T follicular helper cell (primary cell): Measurements from ENCODE around the gene ZNF827.

Experiments
- DNase-seq: peaks from one replicate; pipeline ENCODE4 v3.0.0-alpha.2; 2020; ENCODE audit warnings: low read depth
- total RNA-seq, 2 experiments: gene quantifications; one replicate each; lab custom pipeline; 2026; lab: John Stamatoyannopoulos, UW

Gene ZNF827
- total RNA-seq: 18.5 to 39.7 reads per million in 2 experiments

- DNase-seq: peak; percentile 49
Observed at GRCh38 chr4:145938618-145939440, at the start of gene ZNF827. Gene ZNF827, minus strand, starts transcription at chr4:145938823. Its CDS starts 416 bp downstream, at chr4:145938407.

GRCh38 chr4:145984563-145984962 lies 45.9 kb upstream of the ZNF827 start:
- DNase-seq: no peak

GRCh38 chr4:145982791-145983190 lies 44.2 kb upstream of the ZNF827 start:
- no peak for DNase-seq

GRCh38 chr4:145979160-145979559 lies 40.5 kb upstream of the ZNF827 start:
- DNase-seq: no peak

GRCh38 chr4:145976680-145977079 lies 38.1 kb upstream of the ZNF827 start:
- DNase-seq: no peak

GRCh38 chr4:145960012-145960411 lies 21.4 kb upstream of the ZNF827 start:
- DNase-seq: no peak

GRCh38 chr4:145957302-145957701 lies 18.7 kb upstream of the ZNF827 start:
- DNase-seq: no peak

GRCh38 chr4:145956288-145956890 lies 17.8 kb upstream of the ZNF827 start:
- no peak for DNase-seq

GRCh38 chr4:145954924-145955339 lies 16.3 kb upstream of the ZNF827 start:
- no peak for DNase-seq

GRCh38 chr4:145951931-145952330 lies 13.3 kb upstream of the ZNF827 start:
- DNase-seq: no peak

- no peak for DNase-seq
Observed at GRCh38 chr4:145945431-145946155, 7.0 kb upstream of the ZNF827 start.

GRCh38 chr4:145944886-145945285 lies 6.3 kb upstream of the ZNF827 start:
- DNase-seq: no peak

GRCh38 chr4:145939856-145940255 lies 1.2 kb upstream of the ZNF827 start:
- no peak for DNase-seq

GRCh38 chr4:145939441-145939750 lies 773 bp upstream of the ZNF827 start:
- DNase-seq: no peak

- peak; percentile 34 for DNase-seq
Observed at GRCh38 chr4:145937971-145938611, 532 bp downstream of the ZNF827 start.

- DNase-seq: peak; percentile 31
Observed at GRCh38 chr4:145936997-145937901, 1.4 kb downstream of the ZNF827 start.

- peak; percentile 43 for DNase-seq
Observed at GRCh38 chr4:145936142-145936996, 2.3 kb downstream of the ZNF827 start.

GRCh38 chr4:145935253-145936141 lies 3.1 kb downstream of the ZNF827 start:
- no peak for DNase-seq

- DNase-seq: no peak
Observed at GRCh38 chr4:145934434-145935047, 4.1 kb downstream of the ZNF827 start.
